CD4-positive, alpha-beta T cell (primary cell): ENCODE results near the gene MYOT. TPM values are rescaled to one million over a fixed set of nuclear protein-coding genes. Genes with fewer than 3 reads are reported as not detected.

Source experiments
- ATAC-seq: fragments of 200-7000 bp; cut with Tn5 transposase; one replicate; pipeline ENCODE4 v1.10.0; 2022; ENCODE audit warnings: mild to moderate bottlenecking; ENCODE audit not compliant: poor library complexity
- CTCF ChIA-PET: fragments of 350-600 bp; sonication (Branson Sonifier 250); formaldehyde crosslinking; loops from one replicate; lab custom pipeline; 2021; ENCODE audit warnings: antibody characterized with exemption, inconsistent platforms; lab: Charles Lee
- POLR2A ChIA-PET: fragments of 350-600 bp; sonication (Branson Sonifier 250); formaldehyde crosslinking; loops from one replicate; lab custom pipeline; 2021; ENCODE audit warnings: antibody characterized with exemption, inconsistent platforms; lab: Charles Lee
- DNase-seq, 14 experiments: peaks; one replicate each; pipeline ENCODE4 v3.0.0-alpha.2; 2013 to 2020; ENCODE audit warnings: mixed read lengths in 2 of 14
- H3K27ac ChIP-seq, 2 donors: one replicate each; pipeline versions ENCODE4 v1.5.1 to v1.7.0; 2013; ENCODE audit warnings: low read length in 2 of 2, low read depth in 1 of 2, mild to moderate bottlenecking in 1 of 2
- H3K27me3 ChIP-seq, 2 experiments: 1 replicate in 1 of 2; 2 replicates in 1 of 2; pipeline versions ENCODE4 v1.6.1 to v1.7.0; 2013; ENCODE audit warnings: low read length in 2 of 2, control low read depth in 1 of 2, mild to moderate bottlenecking in 1 of 2, moderate library complexity in 1 of 2; ENCODE audit not compliant: insufficient read depth in 2 of 2, control insufficient read depth in 1 of 2
- H3K36me3 ChIP-seq: one replicate; pipeline ENCODE4 v1.6.1; 2013; ENCODE audit warnings: low read length, control low read depth; ENCODE audit not compliant: insufficient read depth
- H3K4me1 ChIP-seq: one replicate; pipeline ENCODE4 v1.6.1; 2013; ENCODE audit warnings: low read length, control low read depth; ENCODE audit not compliant: insufficient read depth
- H3K4me3 ChIP-seq: one replicate; pipeline ENCODE4 v1.5.1; 2013; ENCODE audit warnings: mild to moderate bottlenecking, low read length, moderate library complexity
- H3K9me3 ChIP-seq, 2 experiments: 1 replicate in 1 of 2; 2 replicates in 1 of 2; pipeline versions ENCODE4 v1.6.1 to v1.7.0; 2013; ENCODE audit warnings: low read length in 2 of 2, mild to moderate bottlenecking in 2 of 2, control low read depth in 1 of 2, moderate library complexity in 1 of 2; ENCODE audit not compliant: control insufficient read depth in 1 of 2, insufficient read depth in 1 of 2
- H3K27ac Mint-ChIP-seq: one replicate; pipeline ENCODE4 v1.8.0; 2020; ENCODE audit warnings: mixed read lengths
- H3K27me3 Mint-ChIP-seq: one replicate; pipeline ENCODE4 v1.8.0; 2021; ENCODE audit warnings: mixed read lengths
- H3K36me3 Mint-ChIP-seq: one replicate; pipeline ENCODE4 v1.8.0; 2021; ENCODE audit warnings: low read depth, mixed read lengths
- H3K4me1 Mint-ChIP-seq: one replicate; pipeline ENCODE4 v1.8.0; 2021; ENCODE audit warnings: low read depth, mixed read lengths
- H3K4me3 Mint-ChIP-seq: one replicate; pipeline ENCODE4 v1.8.0; 2020; ENCODE audit warnings: mild to moderate bottlenecking, mixed read lengths
- H3K9me3 Mint-ChIP-seq: one replicate; pipeline ENCODE4 v1.8.0; 2020; ENCODE audit warnings: mixed read lengths
- intact Hi-C, 2 experiments: fragments of 100-400 bp; cut with DNase I in 1 of 2; cut with micrococcal nuclease in 1 of 2; formaldehyde crosslinking; loops; one replicate each; pipeline versions ENCODE4 v1.15.1 to v1.9.0; 2023 to 2025; cut with DNase I, micrococcal nuclease
- total RNA-seq, 174 experiments: library from RNA in 2 of 174; stranded (reverse) in 2 of 174; gene quantifications; one replicate each; pipeline ENCODE4 v1.2.3 and lab custom pipeline; 2021 to 2026
- TF ChIP-seq, protein P1 (sequence below): fragments of 200-600 bp; IDR thresholded peaks from one replicate; pipeline ENCODE4 v1.8.0; 2022; ENCODE audit warnings: antibody characterized with exemption, mild to moderate bottlenecking

MYOT gene
- total RNA-seq, 2 experiments from 2014 or later, result not detected

DNA sequence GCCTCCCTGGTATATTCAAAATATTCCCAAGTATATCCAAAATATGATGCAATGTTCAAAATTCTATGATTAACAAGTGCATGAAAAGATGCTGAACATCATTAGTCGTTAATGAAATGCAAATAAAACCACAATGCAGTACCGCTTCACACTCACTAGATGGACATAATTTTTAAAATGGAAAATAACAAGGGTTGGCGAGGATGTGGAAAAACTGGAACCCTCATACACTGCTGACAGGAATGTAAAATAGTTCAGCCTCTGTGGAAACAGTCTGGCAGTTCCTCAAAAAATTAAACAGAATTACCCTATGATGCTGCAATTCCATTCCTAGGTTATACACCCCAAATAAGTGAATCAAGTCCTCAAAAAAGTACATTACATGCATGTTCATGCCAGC, 36.1 kb upstream of the MYOT start:
- no peaks in the 10 kb centered on the region for H3K4me1 ChIP-seq
- DNase-seq (no peak), ATAC-seq (no peak)
- H3K36me3 ChIP-seq, result no peaks in the 10 kb centered on the region
- intact Hi-C loops, result no loop called here
- no peaks in the 10 kb centered on the region for H3K27me3 ChIP-seq
- Mint-ChIP-seq H3K4me3 (no peak overlapping the region), H3K27me3 (no peaks in the 10 kb centered on the region), H3K9me3 (peaks cover 4% of the 10 kb centered on the region), H3K27ac (no peak overlapping the region), H3K4me1 (no peaks in the 10 kb centered on the region), H3K36me3 (peaks cover 4% of the 10 kb centered on the region)
- ChIA-PET POLR2A (no interaction called here), CTCF (no interaction called here)
- TF ChIP-seq, protein P1, sequence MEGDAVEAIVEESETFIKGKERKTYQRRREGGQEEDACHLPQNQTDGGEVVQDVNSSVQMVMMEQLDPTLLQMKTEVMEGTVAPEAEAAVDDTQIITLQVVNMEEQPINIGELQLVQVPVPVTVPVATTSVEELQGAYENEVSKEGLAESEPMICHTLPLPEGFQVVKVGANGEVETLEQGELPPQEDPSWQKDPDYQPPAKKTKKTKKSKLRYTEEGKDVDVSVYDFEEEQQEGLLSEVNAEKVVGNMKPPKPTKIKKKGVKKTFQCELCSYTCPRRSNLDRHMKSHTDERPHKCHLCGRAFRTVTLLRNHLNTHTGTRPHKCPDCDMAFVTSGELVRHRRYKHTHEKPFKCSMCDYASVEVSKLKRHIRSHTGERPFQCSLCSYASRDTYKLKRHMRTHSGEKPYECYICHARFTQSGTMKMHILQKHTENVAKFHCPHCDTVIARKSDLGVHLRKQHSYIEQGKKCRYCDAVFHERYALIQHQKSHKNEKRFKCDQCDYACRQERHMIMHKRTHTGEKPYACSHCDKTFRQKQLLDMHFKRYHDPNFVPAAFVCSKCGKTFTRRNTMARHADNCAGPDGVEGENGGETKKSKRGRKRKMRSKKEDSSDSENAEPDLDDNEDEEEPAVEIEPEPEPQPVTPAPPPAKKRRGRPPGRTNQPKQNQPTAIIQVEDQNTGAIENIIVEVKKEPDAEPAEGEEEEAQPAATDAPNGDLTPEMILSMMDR, result no peak
- H3K27ac ChIP-seq, result no peak overlapping the region
- no peak overlapping the region for H3K4me3 ChIP-seq
- no peaks in the 10 kb centered on the region for H3K9me3 ChIP-seq

DNA sequence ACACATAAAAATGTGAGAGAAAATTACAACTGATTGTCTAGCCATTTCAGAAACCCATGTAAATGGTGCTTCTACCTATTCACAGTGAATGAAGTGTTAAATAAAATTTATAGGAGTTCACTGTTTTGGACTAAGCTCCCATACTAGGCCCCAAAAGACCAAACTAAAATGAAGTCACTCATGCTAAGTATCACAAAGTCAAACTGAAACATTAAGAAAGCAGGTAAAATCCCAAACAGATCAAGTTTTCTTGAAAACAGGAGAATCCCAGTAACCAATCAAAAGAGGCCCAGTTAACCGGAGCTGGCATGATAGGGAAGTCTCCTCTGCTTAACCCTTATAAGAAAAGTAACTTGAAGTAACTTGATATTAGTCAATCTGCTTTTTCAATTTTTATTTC, 35.2 kb upstream of the MYOT start:
- CTCF ChIA-PET, result no interaction called here

DNA sequence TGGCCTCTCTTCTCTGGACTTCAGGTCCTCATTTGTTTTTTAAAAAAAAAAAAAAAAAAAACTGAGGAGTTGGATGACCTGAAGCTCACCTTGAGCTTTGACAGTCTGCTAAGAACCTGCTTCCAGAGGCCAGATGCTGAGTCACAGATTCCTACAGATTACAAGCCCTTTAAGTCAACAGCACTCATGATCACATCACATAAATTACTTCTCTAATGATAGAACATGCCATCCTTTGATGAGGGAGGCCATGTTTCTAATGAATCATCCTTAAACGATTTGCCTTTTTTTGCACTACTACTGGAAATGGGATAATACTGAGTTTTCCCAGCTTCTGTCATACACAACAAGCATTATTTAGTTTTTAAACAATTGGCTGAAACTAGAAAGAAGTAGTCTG, 34.2 kb upstream of the MYOT start:
- Histone ChIP-seq H3K36me3 (no peaks in the 10 kb centered on the region), H3K27ac (no peak overlapping the region), H3K4me1 (no peaks in the 10 kb centered on the region), H3K27me3 (no peaks in the 10 kb centered on the region), H3K9me3 (no peaks in the 10 kb centered on the region), H3K4me3 (no peak overlapping the region)
- CTCF ChIA-PET, result interaction anchor here (0.7 kb wide), 1 partner anchor 9 kb away, joined by 3 read pairs; no protein-coding TSS in a partner anchor
- DNase-seq (no peak), ATAC-seq (no peak)
- POLR2A ChIA-PET, result no interaction called here
- TF ChIP-seq, protein P1, result no peak
- intact Hi-C loops, result no loop called here
- no peak overlapping the region for H3K27ac Mint-ChIP-seq
- peaks cover 4% of the 10 kb centered on the region for H3K36me3 Mint-ChIP-seq
- no peaks in the 10 kb centered on the region for H3K9me3 Mint-ChIP-seq
- H3K4me3 Mint-ChIP-seq, result no peak overlapping the region
- H3K4me1 Mint-ChIP-seq, result no peaks in the 10 kb centered on the region
- no peaks in the 10 kb centered on the region for H3K27me3 Mint-ChIP-seq

More for the DNA sequence above, 35.2 kb upstream of the MYOT start:
- Histone ChIP-seq H3K27me3 (no peaks in the 10 kb centered on the region), H3K36me3 (no peaks in the 10 kb centered on the region), H3K27ac (no peak overlapping the region), H3K9me3 (no peaks in the 10 kb centered on the region), H3K4me1 (no peaks in the 10 kb centered on the region), H3K4me3 (no peak overlapping the region)
- DNase-seq (no peak), ATAC-seq (no peak)
- Mint-ChIP-seq H3K9me3 (no peaks in the 10 kb centered on the region), H3K27me3 (no peaks in the 10 kb centered on the region), H3K4me3 (no peak overlapping the region), H3K27ac (no peak overlapping the region), H3K36me3 (peaks cover 4% of the 10 kb centered on the region), H3K4me1 (no peaks in the 10 kb centered on the region)
- intact Hi-C loops, result no loop called here
- TF ChIP-seq, protein P1, result no peak
- POLR2A ChIA-PET, result no interaction called here
